Measurements from ENCODE around the gene GABPB2.

GRCh38 chr1:151072224-151072623 is 1.7 kb downstream of the GABPB2 start:
- TF ChIP-seq CTCF (IDR thresholded peaks at IDR 0.05) (no peak), POLR2A (IDR thresholded peaks at IDR 0.05) (no peak)

Data from vagina (tissue), 2 donors.